Fibroblast of lung (primary cell): ENCODE data around the gene PLEKHA6.

Experiments
- EZH2 ChIP-seq: IDR thresholded peaks from 2 replicates; pipeline ENCODE4 v1.5.1; 2012; ENCODE audit warnings: low read length, control low read depth, mild to moderate bottlenecking; ENCODE audit errors: missing control alignments
- TF ChIP-seq, protein P1 (sequence below), 2 donors: IDR thresholded peaks in 1 of 2; conservative IDR thresholded peaks in 1 of 2; 1 replicate in 1 of 2; 2 replicates in 1 of 2; pipeline ENCODE4 v1.5.1; 2011 to 2012; ENCODE audit warnings: low read length in 2 of 2, control low read depth in 1 of 2, inconsistent platforms in 1 of 2, low read depth in 1 of 2, mild to moderate bottlenecking in 1 of 2

GRCh38 chr1:204376919-204377799 is 17.4 kb upstream of the PLEKHA6 start:
- no peak for TF ChIP-seq EZH2
- TF ChIP-seq, protein P1, sequence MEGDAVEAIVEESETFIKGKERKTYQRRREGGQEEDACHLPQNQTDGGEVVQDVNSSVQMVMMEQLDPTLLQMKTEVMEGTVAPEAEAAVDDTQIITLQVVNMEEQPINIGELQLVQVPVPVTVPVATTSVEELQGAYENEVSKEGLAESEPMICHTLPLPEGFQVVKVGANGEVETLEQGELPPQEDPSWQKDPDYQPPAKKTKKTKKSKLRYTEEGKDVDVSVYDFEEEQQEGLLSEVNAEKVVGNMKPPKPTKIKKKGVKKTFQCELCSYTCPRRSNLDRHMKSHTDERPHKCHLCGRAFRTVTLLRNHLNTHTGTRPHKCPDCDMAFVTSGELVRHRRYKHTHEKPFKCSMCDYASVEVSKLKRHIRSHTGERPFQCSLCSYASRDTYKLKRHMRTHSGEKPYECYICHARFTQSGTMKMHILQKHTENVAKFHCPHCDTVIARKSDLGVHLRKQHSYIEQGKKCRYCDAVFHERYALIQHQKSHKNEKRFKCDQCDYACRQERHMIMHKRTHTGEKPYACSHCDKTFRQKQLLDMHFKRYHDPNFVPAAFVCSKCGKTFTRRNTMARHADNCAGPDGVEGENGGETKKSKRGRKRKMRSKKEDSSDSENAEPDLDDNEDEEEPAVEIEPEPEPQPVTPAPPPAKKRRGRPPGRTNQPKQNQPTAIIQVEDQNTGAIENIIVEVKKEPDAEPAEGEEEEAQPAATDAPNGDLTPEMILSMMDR (conservative IDR thresholded peaks at IDR 0.05 in 1 of 2, IDR thresholded peaks at IDR 0.05 in 1 of 2; ENCODE audit: low read depth in 1 of 2, low read length in 2 of 2): no peak
